ENCODE data around the gene KRTAP25-1. TPM values are rescaled to one million over a fixed set of nuclear protein-coding genes. Genes with fewer than 3 reads are reported as not detected.

KRTAP25-1 gene
- total and polyA plus RNA-seq, 7 donors = not detected

DNA sequence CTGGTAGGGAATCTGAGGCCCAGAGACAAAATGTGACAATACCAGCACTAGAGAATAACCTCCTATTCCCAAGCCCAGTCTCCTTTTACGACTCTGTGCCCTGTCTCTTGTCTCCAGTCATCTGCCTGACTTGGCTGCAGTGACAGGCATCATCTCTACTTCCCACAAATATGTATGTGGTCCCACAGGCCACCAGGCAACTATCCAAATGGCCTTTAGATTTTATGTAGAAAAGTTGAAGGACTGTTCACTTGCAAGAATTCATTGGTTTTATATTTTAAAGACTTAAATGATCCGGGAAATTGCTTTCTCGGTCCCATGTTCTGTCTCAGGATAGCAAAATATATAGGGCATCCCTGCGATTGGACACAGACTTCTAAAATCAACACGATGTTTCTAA lies 18.2 kb downstream of the KRTAP25-1 start:
- no peak overlapping the region for H3K4me3 ChIP-seq
- H3K27me3 ChIP-seq (ENCODE audit: insufficient read depth in 3 of 3, low read length in 2 of 3) = no peaks in the 10 kb centered on the region
- WGBS, 3 donors = 63 to 76% (median 67%) methylated on average over 5 of the region's 5 CpGs
- no peaks in the 10 kb centered on the region for H3K4me1 ChIP-seq
- intact Hi-C loops (cut with DNase I) = no loop called here
- TF ChIP-seq, protein P1, sequence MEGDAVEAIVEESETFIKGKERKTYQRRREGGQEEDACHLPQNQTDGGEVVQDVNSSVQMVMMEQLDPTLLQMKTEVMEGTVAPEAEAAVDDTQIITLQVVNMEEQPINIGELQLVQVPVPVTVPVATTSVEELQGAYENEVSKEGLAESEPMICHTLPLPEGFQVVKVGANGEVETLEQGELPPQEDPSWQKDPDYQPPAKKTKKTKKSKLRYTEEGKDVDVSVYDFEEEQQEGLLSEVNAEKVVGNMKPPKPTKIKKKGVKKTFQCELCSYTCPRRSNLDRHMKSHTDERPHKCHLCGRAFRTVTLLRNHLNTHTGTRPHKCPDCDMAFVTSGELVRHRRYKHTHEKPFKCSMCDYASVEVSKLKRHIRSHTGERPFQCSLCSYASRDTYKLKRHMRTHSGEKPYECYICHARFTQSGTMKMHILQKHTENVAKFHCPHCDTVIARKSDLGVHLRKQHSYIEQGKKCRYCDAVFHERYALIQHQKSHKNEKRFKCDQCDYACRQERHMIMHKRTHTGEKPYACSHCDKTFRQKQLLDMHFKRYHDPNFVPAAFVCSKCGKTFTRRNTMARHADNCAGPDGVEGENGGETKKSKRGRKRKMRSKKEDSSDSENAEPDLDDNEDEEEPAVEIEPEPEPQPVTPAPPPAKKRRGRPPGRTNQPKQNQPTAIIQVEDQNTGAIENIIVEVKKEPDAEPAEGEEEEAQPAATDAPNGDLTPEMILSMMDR (IDR thresholded peaks at IDR 0.05) = no peak
- H3K27ac ChIP-seq = no peak overlapping the region
- H3K9me3 ChIP-seq = no peaks in the 10 kb centered on the region
- DNase-seq = no peak
- ATAC-seq = no peak
- no peaks in the 10 kb centered on the region for H3K36me3 ChIP-seq (ENCODE audit: insufficient read depth in 1 of 2, low read depth in 1 of 2)

DNA sequence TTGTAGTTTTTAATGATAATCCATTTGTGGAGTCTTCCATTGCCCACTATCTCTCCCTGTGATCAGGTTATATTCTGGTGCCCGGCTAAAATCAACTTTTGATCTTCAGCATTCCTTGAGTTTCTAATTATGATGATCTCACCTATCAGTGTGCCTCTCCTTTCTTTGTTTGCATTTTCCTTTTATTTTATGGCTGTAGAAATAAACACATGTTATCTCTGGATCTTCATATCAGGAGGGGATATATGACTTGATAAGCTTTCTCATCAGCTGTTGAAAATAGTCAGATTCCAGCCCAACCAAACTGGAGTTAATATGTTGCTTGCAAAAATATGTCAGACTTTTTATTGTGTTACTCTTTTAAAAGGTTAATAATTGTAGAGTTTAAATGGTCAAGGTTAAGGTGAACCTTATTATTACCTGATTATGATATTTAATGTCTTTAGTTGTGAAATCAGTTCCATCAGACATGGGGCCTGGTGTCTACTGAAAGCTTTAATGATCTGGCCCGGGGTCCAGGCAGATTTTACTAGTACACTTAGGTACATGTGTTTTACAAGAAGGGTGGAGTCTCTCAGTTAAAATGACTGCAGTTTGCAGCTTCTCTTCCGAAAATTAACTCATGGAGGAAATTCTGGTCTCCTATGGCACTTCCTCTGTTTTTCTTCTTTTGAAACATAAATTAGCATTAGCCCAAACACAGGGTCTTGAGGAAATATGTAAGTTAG lies 19.3 kb downstream of the KRTAP25-1 start:
- no peaks in the 10 kb centered on the region for H3K9me3 ChIP-seq
- intact Hi-C loops (cut with DNase I) = no loop called here
- no peaks in the 10 kb centered on the region for H3K4me1 ChIP-seq
- no peaks in the 10 kb centered on the region for H3K27me3 ChIP-seq (ENCODE audit: insufficient read depth in 3 of 3, low read length in 2 of 3)
- no peak for ATAC-seq
- no peak for DNase-seq
- no peaks in the 10 kb centered on the region for H3K36me3 ChIP-seq (ENCODE audit: insufficient read depth in 1 of 2, low read depth in 1 of 2)
- H3K4me3 ChIP-seq = no peak overlapping the region
- no peak overlapping the region for H3K27ac ChIP-seq
- TF ChIP-seq, protein P1 (IDR thresholded peaks at IDR 0.05) = no peak
- 65 to 73% (median 70%) methylated on average over 3 of the region's 3 CpGs for WGBS, 3 donors

DNA sequence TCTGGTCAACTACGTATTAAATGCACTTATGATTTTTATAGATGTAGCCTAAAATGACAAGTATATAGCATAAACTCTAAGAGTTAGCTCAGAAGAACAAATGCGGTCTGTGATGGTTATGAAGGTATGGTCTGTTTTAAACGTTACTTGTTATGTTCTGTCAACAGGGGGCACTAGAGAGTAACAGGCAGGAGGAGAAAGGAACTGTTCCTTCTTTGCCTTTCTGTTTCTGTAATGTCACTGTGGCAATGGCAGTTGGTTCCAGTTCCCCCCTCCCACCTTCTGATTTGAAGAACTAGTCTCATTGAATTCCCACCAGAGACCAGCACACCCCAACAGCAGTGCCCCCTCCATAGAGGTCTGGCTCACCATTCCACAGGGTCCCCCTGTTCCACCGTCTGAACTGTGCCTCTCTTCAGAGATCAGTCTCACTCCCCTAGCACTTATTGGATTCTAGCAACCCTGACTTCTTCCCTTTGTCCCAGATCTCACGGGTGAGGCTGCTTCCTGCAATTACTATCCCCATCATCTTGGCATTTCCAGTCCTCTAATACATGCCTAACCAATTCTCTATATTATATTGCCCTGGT lies 20.6 kb downstream of the KRTAP25-1 start:
- DNase-seq = no peak
- intact Hi-C loops (cut with DNase I) = no loop called here

DNA sequence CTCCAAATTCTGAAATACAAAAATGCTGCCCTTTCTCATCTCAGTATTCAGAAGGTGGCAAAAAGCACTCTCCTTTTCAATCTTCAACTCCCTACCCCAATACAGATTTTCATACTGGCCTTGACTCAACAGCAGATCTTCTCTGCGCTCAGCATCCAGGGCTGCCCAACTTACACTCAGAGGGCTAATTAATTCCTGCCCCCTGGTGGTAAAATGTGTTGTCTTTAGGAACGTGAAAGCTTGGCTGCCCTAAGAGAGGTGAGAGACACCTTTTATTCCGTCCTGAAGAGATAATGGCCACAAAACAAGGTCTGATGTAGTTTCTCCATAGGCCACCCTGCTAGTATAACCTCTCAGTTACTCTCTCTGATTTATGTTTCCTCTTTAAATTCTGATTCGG lies 31.5 kb downstream of the KRTAP25-1 start:
- TF ChIP-seq, protein P1 (IDR thresholded peaks at IDR 0.05) = no peak
- no peak overlapping the region for H3K27ac ChIP-seq
- no peaks in the 10 kb centered on the region for H3K4me1 ChIP-seq
- no peaks in the 10 kb centered on the region for H3K27me3 ChIP-seq (ENCODE audit: insufficient read depth in 3 of 3, low read length in 2 of 3)
- H3K4me3 ChIP-seq = no peak overlapping the region
- intact Hi-C loops (cut with DNase I) = no loop called here
- no peak for DNase-seq
- H3K9me3 ChIP-seq = no peaks in the 10 kb centered on the region
- ATAC-seq = no peak
- 52 to 55% (median 54%) methylated on average over 4 of the region's 4 CpGs for WGBS, 3 donors
- H3K36me3 ChIP-seq (ENCODE audit: insufficient read depth in 1 of 2, low read depth in 1 of 2) = no peaks in the 10 kb centered on the region

More for the DNA sequence above, 20.6 kb downstream of the KRTAP25-1 start:
- no peak for ATAC-seq
- TF ChIP-seq, protein P1 (IDR thresholded peaks at IDR 0.05) = no peak
- Histone ChIP-seq H3K9me3 (no peaks in the 10 kb centered on the region), H3K4me3 (no peak overlapping the region), H3K4me1 (no peaks in the 10 kb centered on the region), H3K36me3 (ENCODE audit: insufficient read depth in 1 of 2, low read depth in 1 of 2) (no peaks in the 10 kb centered on the region), H3K27ac (no peak overlapping the region), H3K27me3 (ENCODE audit: insufficient read depth in 3 of 3, low read length in 2 of 3) (no peaks in the 10 kb centered on the region)
- WGBS, 3 donors = 60 to 69% (median 64%) methylated on average over 5 of the region's 5 CpGs
